Keratinocyte (primary cell): ENCODE data around the gene TBC1D8. TPM values are rescaled to one million over a fixed set of nuclear protein-coding genes. Genes with fewer than 3 reads are reported as not detected.

Experiments used
- DNase-seq: peaks from one replicate; pipeline ENCODE4 v3.0.0-alpha.2; 2011; ENCODE audit warnings: low read depth, missing footprints, low spot score
- FAIRE-seq: peaks from 2 replicates; lab custom pipeline; 2011; peaks lifted over from hg19 to GRCh38; lab: Jason Lieb, UNC
- H2AFZ ChIP-seq: 2 replicates; pipeline ENCODE4 v1.6.0; 2012; ENCODE audit warnings: low read length, control low read depth, inconsistent platforms; ENCODE audit not compliant: control insufficient read depth
- H3K27ac ChIP-seq: 2 replicates; pipeline ENCODE4 v1.5.1; 2011; ENCODE audit warnings: low read length; ENCODE audit not compliant: control insufficient read depth, insufficient read depth
- H3K27me3 ChIP-seq: 3 replicates; pipeline ENCODE4 v1.6.0; 2011; ENCODE audit warnings: low read length; ENCODE audit not compliant: control insufficient read depth, insufficient read depth; ENCODE audit errors: extremely low read depth
- H3K36me3 ChIP-seq, 2 experiments: 2 replicates in 1 of 2; 3 replicates in 1 of 2; pipeline ENCODE4 v1.5.1; 2011; ENCODE audit warnings: low read length in 2 of 2, mild to moderate bottlenecking in 1 of 2; ENCODE audit not compliant: control insufficient read depth in 2 of 2, insufficient read depth in 2 of 2; ENCODE audit errors: extremely low read depth in 1 of 2
- H3K4me1 ChIP-seq: 3 replicates; pipeline ENCODE4 v1.5.1; 2011; ENCODE audit warnings: low read length; ENCODE audit not compliant: control insufficient read depth, insufficient read depth; ENCODE audit errors: extremely low read depth
- H3K4me2 ChIP-seq: 3 replicates; pipeline ENCODE4 v1.6.0; 2011; ENCODE audit warnings: low read depth, low read length; ENCODE audit not compliant: control insufficient read depth, insufficient read depth; ENCODE audit errors: extremely low read depth
- H3K4me3 ChIP-seq, 3 experiments: fragments of 200-600 bp in 1 of 3; sonication (generic) in 1 of 3; 2 replicates in 2 of 3; 3 replicates in 1 of 3; pipeline ENCODE4 v1.5.1; 2011 to 2016; ENCODE audit warnings: low read length in 3 of 3, mild to moderate bottlenecking in 3 of 3, control low read depth in 2 of 3, inconsistent platforms in 1 of 3, low read depth in 1 of 3, mixed read lengths in 1 of 3, mixed run types in 1 of 3, moderate library complexity in 1 of 3; ENCODE audit not compliant: control insufficient read depth in 2 of 3, insufficient read depth in 2 of 3; ENCODE audit errors: extremely low read depth in 1 of 3
- H3K79me2 ChIP-seq: 2 replicates; pipeline ENCODE4 v1.6.0; 2012; ENCODE audit warnings: low read length; ENCODE audit not compliant: control insufficient read depth, insufficient read depth
- H3K9ac ChIP-seq: 3 replicates; pipeline ENCODE4 v1.6.0; 2011; ENCODE audit warnings: low read length; ENCODE audit not compliant: control insufficient read depth, insufficient read depth; ENCODE audit errors: extremely low read depth
- H3K9me1 ChIP-seq: 3 replicates; pipeline ENCODE4 v1.6.0; 2011; ENCODE audit warnings: low read length; ENCODE audit not compliant: control insufficient read depth, insufficient read depth; ENCODE audit errors: extremely low read depth
- H3K9me3 ChIP-seq: 2 replicates; pipeline ENCODE4 v1.5.1; 2012; ENCODE audit warnings: low read depth, low read length; ENCODE audit not compliant: control insufficient read depth
- H4K20me1 ChIP-seq: 3 replicates; pipeline ENCODE4 v1.6.0; 2011; ENCODE audit warnings: low read length; ENCODE audit not compliant: control insufficient read depth, insufficient read depth; ENCODE audit errors: extremely low read depth
- EZH2 ChIP-seq: IDR thresholded peaks from one replicate; pipeline ENCODE4 v1.6.1; 2012; ENCODE audit warnings: inconsistent platforms, mild to moderate bottlenecking, low read length, moderate library complexity
- dilution Hi-C: fragments of 300-500 bp; cut with MboI; formaldehyde crosslinking; loops from one replicate; pipeline ENCODE4 v1.7.0; 2020; ENCODE audit warnings: low sequenced_read_pairs; ENCODE audit not compliant: extremely low pct_ligation_motif_present
- polyA plus RNA-seq, 5 experiments: library from polyadenylated mRNA; depleted of rRNA in 3 of 5; stranded (reverse) in 3 of 5; stranded (forward) in 1 of 5; unstranded in 1 of 5; fragments of >200 nt; gene quantifications; 1 replicate in 1 of 5; 2 replicates in 3 of 5; 3 replicates in 1 of 5; pipeline versions ENCODE4 v1.2.1 to v1.2.3, GENCODE V29; 2011 to 2012; ENCODE audit warnings: missing spikeins in 2 of 5, low read depth in 1 of 5, low replicate concordance in 1 of 5
- TF ChIP-seq, protein P1 (sequence below), 3 experiments: IDR thresholded peaks in 1 of 3; conservative IDR thresholded peaks in 1 of 3; optimal IDR thresholded peaks in 1 of 3; 2 replicates in 2 of 3; 3 replicates in 1 of 3; pipeline versions ENCODE3 to v1.5.1; 2011; ENCODE audit warnings: low read length in 3 of 3, mild to moderate bottlenecking in 3 of 3, moderate library complexity in 2 of 3, control low read depth in 1 of 3, inconsistent platforms in 1 of 3; ENCODE audit not compliant: insufficient read depth in 2 of 3; ENCODE audit errors: extremely low read depth in 1 of 3

Gene TBC1D8
- polyA plus RNA-seq, 1 donor (not counting 4 experiments of a cell fraction or from before 2014, with no cell fraction given), result 13.8 TPM

DNA sequence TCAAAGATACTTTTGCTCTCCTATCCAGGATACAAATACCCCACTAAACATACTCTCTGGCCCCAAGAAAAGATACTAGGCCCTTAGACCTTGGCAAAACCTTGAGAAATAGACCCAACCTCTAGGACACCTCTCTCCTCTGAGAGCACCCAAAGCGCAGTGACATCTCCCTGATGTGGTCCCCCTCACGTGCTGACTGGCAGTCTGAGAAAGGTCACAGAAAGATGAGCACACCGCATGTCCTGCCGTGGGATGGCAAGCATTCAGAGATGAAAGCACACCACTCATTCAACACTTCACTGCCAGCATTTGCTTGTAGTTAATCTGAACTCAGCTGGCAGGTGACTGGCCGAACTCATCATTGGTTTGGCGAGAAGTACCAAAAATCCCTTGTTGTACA is 6.1 kb upstream of the TBC1D8 start:
- peaks cover 19% of the 10 kb centered on the region for H3K4me1 ChIP-seq
- no peak overlapping the region for H3K27ac ChIP-seq
- no peaks in the 10 kb centered on the region for H3K36me3 ChIP-seq
- no peak overlapping the region for H3K4me3 ChIP-seq
- H3K79me2 ChIP-seq, result no peaks in the 10 kb centered on the region
- FAIRE-seq (no peak), DNase-seq (no peak)
- no peaks in the 10 kb centered on the region for H3K27me3 ChIP-seq
- no peaks in the 10 kb centered on the region for H3K9me3 ChIP-seq
- dilution Hi-C loops, result no loop called here
- no peak overlapping the region for H2AFZ ChIP-seq
- H3K9ac ChIP-seq, result no peak overlapping the region
- no peak for TF ChIP-seq EZH2
- TF ChIP-seq, protein P1, sequence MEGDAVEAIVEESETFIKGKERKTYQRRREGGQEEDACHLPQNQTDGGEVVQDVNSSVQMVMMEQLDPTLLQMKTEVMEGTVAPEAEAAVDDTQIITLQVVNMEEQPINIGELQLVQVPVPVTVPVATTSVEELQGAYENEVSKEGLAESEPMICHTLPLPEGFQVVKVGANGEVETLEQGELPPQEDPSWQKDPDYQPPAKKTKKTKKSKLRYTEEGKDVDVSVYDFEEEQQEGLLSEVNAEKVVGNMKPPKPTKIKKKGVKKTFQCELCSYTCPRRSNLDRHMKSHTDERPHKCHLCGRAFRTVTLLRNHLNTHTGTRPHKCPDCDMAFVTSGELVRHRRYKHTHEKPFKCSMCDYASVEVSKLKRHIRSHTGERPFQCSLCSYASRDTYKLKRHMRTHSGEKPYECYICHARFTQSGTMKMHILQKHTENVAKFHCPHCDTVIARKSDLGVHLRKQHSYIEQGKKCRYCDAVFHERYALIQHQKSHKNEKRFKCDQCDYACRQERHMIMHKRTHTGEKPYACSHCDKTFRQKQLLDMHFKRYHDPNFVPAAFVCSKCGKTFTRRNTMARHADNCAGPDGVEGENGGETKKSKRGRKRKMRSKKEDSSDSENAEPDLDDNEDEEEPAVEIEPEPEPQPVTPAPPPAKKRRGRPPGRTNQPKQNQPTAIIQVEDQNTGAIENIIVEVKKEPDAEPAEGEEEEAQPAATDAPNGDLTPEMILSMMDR (optimal IDR thresholded peaks at IDR 0.05 in 1 of 3, IDR thresholded peaks at IDR 0.05 in 1 of 3, conservative IDR thresholded peaks at IDR 0.05 in 1 of 3; ENCODE audit: extremely low read depth in 1 of 3, insufficient read depth in 2 of 3, low read length in 3 of 3), result no peak
- no peaks in the 10 kb centered on the region for H4K20me1 ChIP-seq
- no peaks in the 10 kb centered on the region for H3K9me1 ChIP-seq
- no peak overlapping the region for H3K4me2 ChIP-seq

GRCh38 chr2:101153787-101154186 is 2.6 kb upstream of the TBC1D8 start:
- no peaks in the 10 kb centered on the region for H3K36me3 ChIP-seq
- FAIRE-seq (no peak), DNase-seq (no peak)
- no peak overlapping the region for H2AFZ ChIP-seq
- no peaks in the 10 kb centered on the region for H3K27me3 ChIP-seq
- TF ChIP-seq, protein P1 (optimal IDR thresholded peaks at IDR 0.05 in 1 of 3, IDR thresholded peaks at IDR 0.05 in 1 of 3, conservative IDR thresholded peaks at IDR 0.05 in 1 of 3; ENCODE audit: extremely low read depth in 1 of 3, insufficient read depth in 2 of 3, low read length in 3 of 3), result no peak
- no peak for TF ChIP-seq EZH2
- H4K20me1 ChIP-seq, result peaks cover 6% of the 10 kb centered on the region
- no peak overlapping the region for H3K4me2 ChIP-seq
- dilution Hi-C loops, result no loop called here
- no peak overlapping the region for H3K9ac ChIP-seq
- no peak overlapping the region for H3K27ac ChIP-seq
- H3K9me1 ChIP-seq, result peaks cover 2% of the 10 kb centered on the region
- peaks cover 19% of the 10 kb centered on the region for H3K79me2 ChIP-seq
- no peaks in the 10 kb centered on the region for H3K9me3 ChIP-seq
- no peak overlapping the region for H3K4me3 ChIP-seq
- H3K4me1 ChIP-seq, result peaks cover 27% of the 10 kb centered on the region
